Measurements from ENCODE around the gene ACIN1.

ACIN1 gene

DNA sequence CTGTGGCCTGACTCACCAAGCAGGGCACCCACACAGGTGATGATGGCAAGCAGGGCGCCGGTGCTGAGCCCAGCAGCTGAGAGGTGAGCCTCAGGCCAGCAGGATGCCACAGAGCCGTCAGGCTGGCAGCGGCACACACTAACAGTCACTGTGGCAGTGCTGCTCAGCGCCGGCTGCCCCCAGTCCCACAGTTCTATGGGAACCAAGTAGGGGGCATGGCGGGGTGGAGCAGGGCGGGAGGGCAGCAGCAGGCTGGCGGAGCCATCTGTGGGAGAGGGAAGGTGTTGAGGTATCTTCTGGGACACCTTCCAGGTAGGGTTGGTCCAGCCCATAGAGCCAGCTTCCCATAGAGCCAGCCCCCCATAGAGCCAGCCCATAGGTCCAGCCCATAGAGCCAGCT is 45.9 kb downstream of the ACIN1 start:
- DNase-seq (ENCODE audit: low read depth in 1 of 2, low spot score in 1 of 2), result no peak
- TF ChIP-seq, protein P1, sequence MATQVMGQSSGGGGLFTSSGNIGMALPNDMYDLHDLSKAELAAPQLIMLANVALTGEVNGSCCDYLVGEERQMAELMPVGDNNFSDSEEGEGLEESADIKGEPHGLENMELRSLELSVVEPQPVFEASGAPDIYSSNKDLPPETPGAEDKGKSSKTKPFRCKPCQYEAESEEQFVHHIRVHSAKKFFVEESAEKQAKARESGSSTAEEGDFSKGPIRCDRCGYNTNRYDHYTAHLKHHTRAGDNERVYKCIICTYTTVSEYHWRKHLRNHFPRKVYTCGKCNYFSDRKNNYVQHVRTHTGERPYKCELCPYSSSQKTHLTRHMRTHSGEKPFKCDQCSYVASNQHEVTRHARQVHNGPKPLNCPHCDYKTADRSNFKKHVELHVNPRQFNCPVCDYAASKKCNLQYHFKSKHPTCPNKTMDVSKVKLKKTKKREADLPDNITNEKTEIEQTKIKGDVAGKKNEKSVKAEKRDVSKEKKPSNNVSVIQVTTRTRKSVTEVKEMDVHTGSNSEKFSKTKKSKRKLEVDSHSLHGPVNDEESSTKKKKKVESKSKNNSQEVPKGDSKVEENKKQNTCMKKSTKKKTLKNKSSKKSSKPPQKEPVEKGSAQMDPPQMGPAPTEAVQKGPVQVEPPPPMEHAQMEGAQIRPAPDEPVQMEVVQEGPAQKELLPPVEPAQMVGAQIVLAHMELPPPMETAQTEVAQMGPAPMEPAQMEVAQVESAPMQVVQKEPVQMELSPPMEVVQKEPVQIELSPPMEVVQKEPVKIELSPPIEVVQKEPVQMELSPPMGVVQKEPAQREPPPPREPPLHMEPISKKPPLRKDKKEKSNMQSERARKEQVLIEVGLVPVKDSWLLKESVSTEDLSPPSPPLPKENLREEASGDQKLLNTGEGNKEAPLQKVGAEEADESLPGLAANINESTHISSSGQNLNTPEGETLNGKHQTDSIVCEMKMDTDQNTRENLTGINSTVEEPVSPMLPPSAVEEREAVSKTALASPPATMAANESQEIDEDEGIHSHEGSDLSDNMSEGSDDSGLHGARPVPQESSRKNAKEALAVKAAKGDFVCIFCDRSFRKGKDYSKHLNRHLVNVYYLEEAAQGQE (IDR thresholded peaks at IDR 0.05; ENCODE audit: insufficient replicate concordance, low read depth), result no peak
- TF ChIP-seq CTCF (IDR thresholded peaks at IDR 0.05; ENCODE audit: insufficient read depth, low read length), result no peak
- TF ChIP-seq POLR2AphosphoS5 (IDR thresholded peaks at IDR 0.05; ENCODE audit: low read depth), result no peak
- no peak for TF ChIP-seq GABPA (IDR thresholded peaks at IDR 0.05; ENCODE audit: low read depth)
- TF ChIP-seq SPI1 (IDR thresholded peaks at IDR 0.05; ENCODE audit: borderline replicate concordance, low read depth), result no peak
- no peak overlapping the region for H3K27ac ChIP-seq (replicated peaks)
- H3K4me3 ChIP-seq (replicated peaks; ENCODE audit: insufficient read depth, low read length), result no peak overlapping the region
- no peaks in the 10 kb centered on the region for H3K27me3 ChIP-seq (ENCODE audit: insufficient read depth, poor library complexity, severe bottlenecking)

DNA sequence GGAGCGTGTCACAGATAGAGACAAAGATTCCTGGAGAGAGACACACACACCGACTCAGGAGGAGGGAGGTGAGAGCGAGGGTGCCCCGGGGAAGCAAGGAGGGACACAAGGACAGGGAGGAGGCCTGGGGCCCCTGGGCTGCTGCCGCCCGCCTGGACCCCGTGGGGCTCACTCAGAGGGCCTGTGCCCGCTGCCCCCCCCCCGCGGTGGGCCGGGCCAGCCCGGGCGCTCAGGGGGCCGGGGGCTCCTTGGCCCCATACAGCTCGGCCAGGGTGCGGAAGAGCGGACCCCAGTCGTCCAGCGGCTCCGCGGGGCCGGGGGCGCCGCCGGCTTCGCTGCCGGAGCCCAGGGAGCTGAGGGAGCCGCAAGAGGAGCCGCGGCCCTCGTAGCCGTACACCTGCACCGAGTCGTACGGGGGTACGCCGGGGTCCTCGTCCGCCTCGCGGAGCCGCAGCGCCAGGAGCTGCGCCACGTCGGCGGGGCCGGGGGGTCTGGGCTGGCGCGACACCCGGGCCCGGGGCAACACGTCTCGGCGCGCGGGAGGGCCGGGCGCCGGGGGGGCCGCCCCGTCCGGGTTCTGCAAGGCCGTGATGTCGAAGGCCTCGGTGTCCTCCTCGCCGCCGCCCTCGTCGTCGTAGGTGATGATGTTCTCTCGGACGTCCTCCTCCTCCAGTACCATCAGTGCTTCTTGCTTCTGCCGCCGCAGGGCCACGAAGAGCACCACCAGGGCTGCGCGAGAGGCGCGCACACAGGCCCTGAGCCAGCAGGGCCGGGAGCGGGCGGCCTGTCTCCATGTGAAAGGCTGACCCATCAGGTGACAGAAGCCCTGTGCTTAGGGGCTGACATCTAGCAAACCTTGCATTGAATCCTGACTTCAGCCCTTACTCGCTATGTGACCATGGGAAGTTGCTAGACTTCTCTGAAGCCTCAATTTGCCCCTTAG is 46.9 kb downstream of the ACIN1 start:
- H3K4me3 ChIP-seq (replicated peaks; ENCODE audit: insufficient read depth, low read length), result no peak overlapping the region
- TF ChIP-seq POLR2AphosphoS5 (IDR thresholded peaks at IDR 0.05; ENCODE audit: low read depth), result no peak
- TF ChIP-seq GABPA (IDR thresholded peaks at IDR 0.05; ENCODE audit: low read depth), result no peak
- no peak for TF ChIP-seq SPI1 (IDR thresholded peaks at IDR 0.05; ENCODE audit: borderline replicate concordance, low read depth)
- no peak for TF ChIP-seq CTCF (IDR thresholded peaks at IDR 0.05; ENCODE audit: insufficient read depth, low read length)
- TF ChIP-seq, protein P1 (IDR thresholded peaks at IDR 0.05; ENCODE audit: insufficient replicate concordance, low read depth), result no peak
- H3K27ac ChIP-seq (replicated peaks), result no peak overlapping the region
- no peak for DNase-seq (ENCODE audit: low read depth in 1 of 2, low spot score in 1 of 2)
- no peaks in the 10 kb centered on the region for H3K27me3 ChIP-seq (ENCODE audit: insufficient read depth, poor library complexity, severe bottlenecking)

DNA sequence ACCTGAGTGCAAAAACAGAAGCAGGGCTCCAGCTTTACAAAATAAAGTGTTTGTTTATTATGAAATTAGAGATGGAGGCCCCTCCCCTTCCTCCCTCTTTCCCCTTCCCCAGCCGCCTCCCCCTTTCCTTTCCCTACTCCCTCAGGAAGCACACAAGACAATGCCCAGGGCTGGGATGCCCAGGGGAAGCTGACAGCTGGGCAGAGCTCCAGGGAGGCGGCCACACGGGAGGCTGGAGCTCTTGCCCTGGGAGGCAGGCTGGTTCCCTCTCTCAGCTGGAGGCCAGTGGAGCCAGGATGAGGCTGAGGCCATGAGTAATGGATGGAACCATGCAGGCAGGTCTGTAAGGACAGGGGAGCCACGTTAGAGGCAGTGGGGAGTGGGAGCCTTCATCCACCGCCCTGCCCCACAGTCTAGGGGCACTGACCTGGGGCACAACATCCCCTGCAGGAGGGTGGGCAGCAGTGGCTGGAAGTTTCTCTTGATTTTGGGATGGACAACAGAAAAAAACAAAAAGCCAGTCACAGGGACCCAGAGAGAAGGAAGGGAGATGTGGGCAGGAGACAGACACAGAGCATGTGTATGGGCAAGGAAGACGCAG is 47.8 kb downstream of the ACIN1 start:
- H3K27ac ChIP-seq (replicated peaks), result no peak overlapping the region
- DNase-seq (ENCODE audit: low read depth in 1 of 2, low spot score in 1 of 2), result no peak
- no peak overlapping the region for H3K4me3 ChIP-seq (replicated peaks; ENCODE audit: insufficient read depth, low read length)
- TF ChIP-seq SPI1 (IDR thresholded peaks at IDR 0.05; ENCODE audit: borderline replicate concordance, low read depth), result no peak
- H3K27me3 ChIP-seq (ENCODE audit: insufficient read depth, poor library complexity, severe bottlenecking), result no peaks in the 10 kb centered on the region
